A673 (cell line): ENCODE measurements around the gene BEST1.

Source experiments
- CTCF ChIP-seq: fragments of 300-800, 200-600 bp; sonication (generic); conservative IDR thresholded peaks from 2 replicates; pipeline ENCODE4 v1.5.1; 2017; ENCODE audit warnings: low read depth, mild to moderate bottlenecking, antibody characterized with exemption, low read length, moderate library complexity, mixed read lengths
- EZH2 ChIP-seq: fragments of 200-600 bp; sonication (generic); IDR thresholded peaks from 2 replicates; pipeline ENCODE4 v1.6.1; 2017; ENCODE audit warnings: borderline replicate concordance, low read depth, mild to moderate bottlenecking, mixed read lengths, antibody characterized with exemption, low read length; ENCODE audit not compliant: poor library complexity, severe bottlenecking

DNA sequence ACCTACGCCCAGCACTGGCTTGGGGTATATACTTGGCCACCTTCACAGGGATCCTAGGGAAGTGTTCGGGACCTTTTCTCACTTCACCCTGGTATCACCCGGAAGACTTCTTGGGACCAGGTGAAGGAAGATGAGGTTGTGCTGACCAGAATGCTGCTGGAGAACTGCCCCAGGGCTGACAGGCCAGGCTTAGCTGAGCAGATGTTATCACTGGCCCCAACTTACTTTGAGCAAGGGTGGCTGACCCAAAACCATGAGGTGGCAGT, 12.8 kb downstream of the BEST1 start:
- TF ChIP-seq EZH2 (no peak), CTCF (no peak)
